ENCODE data around the gene AIFM2. TPM values are rescaled to one million over a fixed set of nuclear protein-coding genes. Genes with fewer than 3 reads are reported as not detected.

AIFM2 gene
- total and polyA plus RNA-seq, 2 of the 13 experiments (the other 11 are each of a cell fraction or from before 2014, with no cell fraction given) = 20.3 to 29.5 TPM

GRCh38 chr10:70124415-70124814, 8.2 kb downstream of the AIFM2 start:
- Histone ChIP-seq H3K9me3 (ENCODE audit: low read length) (no peaks in the 10 kb centered on the region), H2AFZ (ENCODE audit: low read length) (no peak overlapping the region), H3K36me3 (replicated peaks in 1 of 2; ENCODE audit: control insufficient read depth in 1 of 2, insufficient read depth in 2 of 2, low read length in 2 of 2) (peaks cover 18 to 54% of the 10 kb centered on the region in 2 experiments), H3K4me2 (ENCODE audit: low read depth, low read length) (no peak overlapping the region), H3K27ac (ENCODE audit: extremely low read length, insufficient read depth, low read length) (no peak overlapping the region), H3K27me3 (ENCODE audit: control insufficient read depth in 1 of 2, insufficient read depth in 2 of 2, low read length in 2 of 2) (no peaks in the 10 kb centered on the region), H3K4me1 (ENCODE audit: insufficient read depth, low read length) (peaks cover 19% of the 10 kb centered on the region), H4K20me1 (ENCODE audit: insufficient read depth, low read length) (0 out of 2 replicates have a peak, but pooled peaks cover 2% of the 10 kb centered on the region), H3K4me3 (replicated peaks in 1 of 3; ENCODE audit: insufficient read depth in 1 of 3, low read depth in 2 of 3, low read length in 3 of 3) (no peak overlapping the region), H3K79me2 (ENCODE audit: insufficient read depth, low read length) (peaks cover 26% of the 10 kb centered on the region), H3K9ac (ENCODE audit: insufficient read depth, low read depth, low read length) (no peak overlapping the region)
- intact Hi-C loops (cut with micrococcal nuclease; ENCODE audit: unreplicated experiment) = no loop called here
- BruUV-seq (replicated peaks) = no TSS peak
- ChIA-PET CTCF (ENCODE audit: low intra/inter-chr PET ratio, low total read pairs) (no interaction called here), POLR2A (interaction anchor here (1.0 to 3.0 kb wide), 2 partner anchors 8 to 15 kb away, joined by 3 to 10 read pairs; no protein-coding TSS in a partner anchor)
- WGBS (ENCODE audit: low lambda C conversion rate) = 92% methylated on average over 1 of the region's 1 CpG
- TF ChIP-seq POLR2AphosphoS5 (IDR thresholded peaks at IDR 0.05; ENCODE audit: low read depth, low read length) = 0 out of 2 replicates have a peak, but pooled peaks have one; percentile 18
- no peak for TF ChIP-seq ZFP91 (CRISPR knock-in tag; IDR thresholded peaks at IDR 0.05; ENCODE audit: borderline replicate concordance)
- peak; percentile 59; the same call in 1 of the 2 replicates for TF ChIP-seq SRF (IDR thresholded peaks at IDR 0.05; ENCODE audit: low read depth, low read length)
- TF ChIP-seq ZNF800 (CRISPR knock-in tag; IDR thresholded peaks at IDR 0.05) = no peak
- no peak for TF ChIP-seq MAF1 (CRISPR knock-in tag; IDR thresholded peaks at IDR 0.05; ENCODE audit: borderline replicate concordance)
- no peak for TF ChIP-seq ZBTB20 (CRISPR knock-in tag; IDR thresholded peaks at IDR 0.05; ENCODE audit: borderline replicate concordance, low read depth)
- TF ChIP-seq BCL3 (CRISPR knock-in tag; IDR thresholded peaks at IDR 0.05) = no peak
- no peak for TF ChIP-seq ATF7-NPFF (CRISPR knock-in tag; IDR thresholded peaks at IDR 0.05; ENCODE audit: low read depth)
- FAIRE-seq (no peak), DNase-seq (ENCODE audit: low spot score) (no peak), ATAC-seq (no peak)
- in situ Hi-C loops (cut with HindIII; ENCODE audit: extremely low pct_ligation_motif_present, low pct_unique_long_range_greater_than_20kb) = no loop called here

Measured in HepG2 (cell line).